Nephron (organoid): ENCODE results near the gene BTBD9.

Source experiments
- H3K27ac Mint-ChIP-seq, 3 experiments: 2 replicates each; pipeline ENCODE4 v1.8.0; 2020; ENCODE audit warnings: mixed read lengths in 3 of 3, mild to moderate bottlenecking in 2 of 3, moderate library complexity in 1 of 3
- H3K27me3 Mint-ChIP-seq: 2 replicates; pipeline ENCODE4 v1.8.0; 2021; ENCODE audit warnings: low read depth, mild to moderate bottlenecking, moderate library complexity, mixed read lengths
- H3K36me3 Mint-ChIP-seq: 2 replicates; pipeline ENCODE4 v1.8.0; 2020; ENCODE audit warnings: low read depth, mixed read lengths
- H3K4me1 Mint-ChIP-seq: 2 replicates; pipeline ENCODE4 v1.8.0; 2020; ENCODE audit warnings: mixed read lengths
- H3K4me3 Mint-ChIP-seq, 3 experiments: 2 replicates each; pipeline ENCODE4 v1.8.0; 2020; ENCODE audit warnings: mild to moderate bottlenecking in 3 of 3, mixed read lengths in 3 of 3, moderate library complexity in 2 of 3
- H3K9me3 Mint-ChIP-seq: 2 replicates; pipeline ENCODE4 v1.8.0; 2020; ENCODE audit warnings: mixed read lengths
- TF ChIP-seq, protein P1 (sequence below), 3 experiments: fragments of 200-600 bp; sonication (generic); IDR thresholded peaks; one replicate each; pipeline ENCODE4 v1.5.0; 2021; ENCODE audit warnings: antibody characterized with exemption in 3 of 3; ENCODE audit not compliant: unreplicated experiment in 3 of 3

Gene BTBD9

DNA sequence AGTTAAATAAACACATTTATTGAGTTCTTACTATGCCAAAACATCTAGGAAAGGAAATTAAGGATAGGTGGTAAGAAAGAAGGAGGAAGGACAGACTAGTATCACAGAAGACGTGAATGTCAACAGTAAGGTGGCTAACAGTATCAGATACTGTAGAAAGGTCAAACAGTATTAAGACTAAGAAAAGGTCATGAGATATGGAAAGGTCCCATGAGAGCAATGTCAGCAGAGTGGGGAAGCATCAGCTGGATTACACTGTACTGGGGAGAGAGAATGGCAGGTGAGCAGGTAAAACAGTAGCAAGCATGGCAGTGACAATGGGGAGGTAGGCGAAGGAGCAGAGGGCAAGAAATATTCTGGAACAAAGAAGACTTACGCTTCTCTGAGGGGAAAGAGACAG lies 45.2 kb upstream of the BTBD9 start:
- Mint-ChIP-seq H3K4me1 (no peaks in the 10 kb centered on the region), H3K27ac (no peak overlapping the region), H3K27me3 (no peaks in the 10 kb centered on the region), H3K36me3 (peaks cover 49% of the 10 kb centered on the region), H3K4me3 (no peak overlapping the region), H3K9me3 (no peaks in the 10 kb centered on the region)
- TF ChIP-seq, protein P1, sequence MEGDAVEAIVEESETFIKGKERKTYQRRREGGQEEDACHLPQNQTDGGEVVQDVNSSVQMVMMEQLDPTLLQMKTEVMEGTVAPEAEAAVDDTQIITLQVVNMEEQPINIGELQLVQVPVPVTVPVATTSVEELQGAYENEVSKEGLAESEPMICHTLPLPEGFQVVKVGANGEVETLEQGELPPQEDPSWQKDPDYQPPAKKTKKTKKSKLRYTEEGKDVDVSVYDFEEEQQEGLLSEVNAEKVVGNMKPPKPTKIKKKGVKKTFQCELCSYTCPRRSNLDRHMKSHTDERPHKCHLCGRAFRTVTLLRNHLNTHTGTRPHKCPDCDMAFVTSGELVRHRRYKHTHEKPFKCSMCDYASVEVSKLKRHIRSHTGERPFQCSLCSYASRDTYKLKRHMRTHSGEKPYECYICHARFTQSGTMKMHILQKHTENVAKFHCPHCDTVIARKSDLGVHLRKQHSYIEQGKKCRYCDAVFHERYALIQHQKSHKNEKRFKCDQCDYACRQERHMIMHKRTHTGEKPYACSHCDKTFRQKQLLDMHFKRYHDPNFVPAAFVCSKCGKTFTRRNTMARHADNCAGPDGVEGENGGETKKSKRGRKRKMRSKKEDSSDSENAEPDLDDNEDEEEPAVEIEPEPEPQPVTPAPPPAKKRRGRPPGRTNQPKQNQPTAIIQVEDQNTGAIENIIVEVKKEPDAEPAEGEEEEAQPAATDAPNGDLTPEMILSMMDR (IDR thresholded peaks at IDR 0.05; ENCODE audit: unreplicated experiment in 3 of 3): no peak

DNA sequence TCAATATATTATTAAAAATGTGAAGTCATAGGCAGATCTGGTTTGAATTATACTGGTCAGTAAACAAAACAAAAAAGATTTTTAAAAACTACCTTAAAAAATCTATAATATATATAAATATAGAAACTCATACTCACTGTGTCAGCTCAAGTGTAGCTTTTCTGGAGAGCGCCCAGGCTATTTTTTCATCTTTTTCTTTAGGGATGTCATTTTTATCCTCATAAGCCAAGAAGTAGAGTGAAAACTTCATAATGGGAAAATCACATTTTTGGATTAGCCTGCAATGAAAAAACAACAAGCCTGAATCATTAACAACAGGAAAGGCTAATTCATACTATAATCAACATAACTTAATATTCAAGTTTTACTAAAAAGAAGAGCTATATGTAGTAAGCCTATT lies 44.5 kb upstream of the BTBD9 start:
- Mint-ChIP-seq H3K9me3 (no peaks in the 10 kb centered on the region), H3K4me1 (no peaks in the 10 kb centered on the region), H3K27ac (no peak overlapping the region), H3K36me3 (peaks cover 51% of the 10 kb centered on the region), H3K4me3 (no peak overlapping the region), H3K27me3 (no peaks in the 10 kb centered on the region)
- TF ChIP-seq, protein P1 (IDR thresholded peaks at IDR 0.05; ENCODE audit: unreplicated experiment in 3 of 3): no peak

DNA sequence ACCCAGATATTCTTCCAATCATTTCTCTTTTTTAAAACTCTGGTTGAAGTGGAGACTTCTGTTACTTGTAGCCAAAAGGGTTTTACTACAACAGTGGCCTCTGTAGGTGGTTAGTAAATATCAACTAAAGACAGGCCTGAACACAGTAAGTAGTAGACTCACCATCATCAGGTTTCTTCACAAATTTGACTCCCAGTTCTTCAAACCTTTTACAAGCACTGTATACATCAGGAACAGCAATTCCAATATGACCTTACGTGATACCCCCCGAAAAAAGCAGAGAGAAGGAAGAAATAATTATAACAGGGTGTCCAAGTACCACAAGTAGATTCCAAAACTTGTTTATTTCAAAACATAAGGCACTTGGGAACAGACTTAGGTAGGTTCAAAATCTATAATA lies 42.1 kb upstream of the BTBD9 start:
- Mint-ChIP-seq H3K27me3 (no peaks in the 10 kb centered on the region), H3K36me3 (peaks cover 59% of the 10 kb centered on the region), H3K4me1 (no peaks in the 10 kb centered on the region), H3K9me3 (no peaks in the 10 kb centered on the region), H3K27ac (no peak overlapping the region), H3K4me3 (no peak overlapping the region)
- TF ChIP-seq, protein P1 (IDR thresholded peaks at IDR 0.05; ENCODE audit: unreplicated experiment in 3 of 3): no peak

DNA sequence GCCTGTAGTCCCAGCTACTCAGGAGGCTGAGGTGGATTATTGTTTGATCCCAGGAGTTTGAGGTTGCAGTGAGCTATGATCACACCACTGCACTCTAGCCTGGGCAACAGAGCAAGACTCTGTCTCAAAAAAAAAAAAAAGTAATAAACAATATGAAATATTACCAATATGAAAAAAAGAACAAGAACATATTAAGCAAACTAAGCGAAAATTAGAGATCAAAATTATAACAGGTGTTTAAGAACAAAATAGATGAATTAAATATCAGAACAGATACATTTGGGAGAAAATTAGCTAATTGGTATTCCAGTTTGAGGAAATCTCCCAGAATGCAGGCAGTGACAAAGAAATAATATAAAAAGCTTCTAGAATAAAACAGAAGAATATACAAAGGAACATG lies 39.9 kb upstream of the BTBD9 start:
- Mint-ChIP-seq H3K4me3 (no peak overlapping the region), H3K27ac (no peak overlapping the region), H3K9me3 (no peaks in the 10 kb centered on the region), H3K27me3 (no peaks in the 10 kb centered on the region), H3K4me1 (no peaks in the 10 kb centered on the region), H3K36me3 (peaks cover 76% of the 10 kb centered on the region)
- TF ChIP-seq, protein P1 (IDR thresholded peaks at IDR 0.05; ENCODE audit: unreplicated experiment in 3 of 3): no peak

DNA sequence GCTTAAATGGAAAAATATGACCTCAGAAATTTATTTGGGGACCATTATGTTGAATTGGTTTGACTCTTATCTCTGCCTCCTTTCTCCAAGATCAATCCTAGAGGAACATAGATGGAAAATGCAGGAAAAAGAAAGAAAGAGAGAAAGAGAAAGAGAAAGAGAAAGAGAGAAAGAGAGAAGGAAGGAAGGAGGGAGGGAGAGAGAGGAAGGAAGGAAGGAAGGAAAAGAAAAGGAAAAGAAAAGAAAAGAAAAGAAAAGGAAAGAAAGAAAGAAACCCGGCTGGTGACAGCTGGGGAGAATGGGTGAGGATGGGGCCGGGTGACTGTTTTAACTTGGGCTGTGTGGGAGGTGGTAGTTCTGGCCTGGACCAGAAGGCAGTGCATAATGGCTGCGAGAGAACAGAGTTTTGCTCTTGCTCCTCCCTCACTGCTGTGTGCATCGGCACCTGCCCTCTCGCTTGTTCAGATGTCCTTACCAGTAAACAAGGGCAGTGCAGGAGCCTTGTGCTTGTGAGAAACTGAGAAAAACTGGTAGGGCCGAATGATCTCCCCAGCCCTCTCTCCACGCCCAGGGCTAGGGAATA lies 38.5 kb upstream of the BTBD9 start:
- no peaks in the 10 kb centered on the region for H3K27me3 Mint-ChIP-seq
- no peak overlapping the region for H3K27ac Mint-ChIP-seq
- H3K36me3 Mint-ChIP-seq: peaks cover 76% of the 10 kb centered on the region
- no peaks in the 10 kb centered on the region for H3K4me1 Mint-ChIP-seq
- H3K9me3 Mint-ChIP-seq: no peaks in the 10 kb centered on the region
- H3K4me3 Mint-ChIP-seq: no peak overlapping the region
- TF ChIP-seq, protein P1 (IDR thresholded peaks at IDR 0.05; ENCODE audit: unreplicated experiment in 3 of 3): no peak

DNA sequence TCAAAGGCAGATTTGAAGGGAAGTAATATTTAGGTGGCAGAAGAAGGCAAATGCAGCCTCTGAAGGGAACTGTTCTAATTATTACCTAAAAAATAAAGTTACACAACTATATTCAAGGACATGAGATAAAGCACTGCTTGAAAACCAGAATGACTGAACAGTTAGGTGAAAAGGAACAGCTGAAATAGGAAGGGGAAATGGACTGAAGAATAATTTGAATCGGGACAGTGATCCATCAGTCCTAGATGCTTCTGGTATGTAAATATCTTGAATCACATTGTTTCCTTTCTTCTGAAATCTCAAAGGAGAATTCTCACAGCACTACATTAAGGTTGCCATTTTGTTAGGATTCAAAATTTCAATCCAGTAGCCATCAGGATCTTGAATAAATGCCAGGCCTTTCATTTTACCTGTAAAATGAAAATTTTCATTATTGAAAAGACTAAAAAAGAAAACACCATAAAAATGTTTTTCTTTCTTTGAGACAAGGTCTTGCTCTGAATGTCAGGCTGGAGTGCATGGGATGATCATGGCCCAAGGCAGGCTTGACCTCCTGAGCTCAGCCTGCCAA lies 37.3 kb upstream of the BTBD9 start:
- Mint-ChIP-seq H3K27me3 (no peaks in the 10 kb centered on the region), H3K4me1 (no peaks in the 10 kb centered on the region), H3K4me3 (no peak overlapping the region), H3K36me3 (peaks cover 64% of the 10 kb centered on the region), H3K9me3 (no peaks in the 10 kb centered on the region), H3K27ac (no peak overlapping the region)
- TF ChIP-seq, protein P1 (IDR thresholded peaks at IDR 0.05; ENCODE audit: unreplicated experiment in 3 of 3): no peak
